ENCODE measurements around the gene DACT1. TPM values are rescaled to one million over a fixed set of nuclear protein-coding genes. Genes with fewer than 3 reads are reported as not detected.

DACT1 gene
- total RNA-seq, 1 experiment from 2014 or later = 4.4 TPM

DNA sequence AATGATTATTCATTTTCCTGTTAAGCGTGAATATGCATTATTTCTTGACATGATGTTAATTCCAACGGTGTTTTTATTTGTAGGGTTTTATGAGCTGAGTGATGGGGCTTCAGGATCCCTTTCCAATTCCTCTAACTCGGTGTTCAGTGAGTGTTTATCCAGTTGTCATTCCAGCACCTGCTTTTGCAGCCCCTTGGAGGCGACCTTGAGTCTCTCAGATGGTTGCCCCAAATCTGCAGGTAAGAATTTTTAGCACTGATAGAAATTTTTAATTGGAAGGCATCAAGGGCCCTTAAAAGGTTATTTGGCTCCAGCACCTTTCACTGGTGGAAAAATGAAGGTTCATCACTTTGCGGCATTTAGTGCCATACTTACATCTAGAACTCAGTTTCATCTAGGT is 3.7 kb downstream of the DACT1 start:
- Mint-ChIP-seq H3K4me1 (peaks cover 18 to 28% of the 10 kb centered on the region in 2 experiments), H3K27ac (no peak overlapping the region; a peak in 1 of 7 replicates), H3K36me3 (ENCODE audit: insufficient read depth in 1 of 3, low read depth in 3 of 3) (peaks cover 0 to 8% (median 0%) of the 10 kb centered on the region in 3 experiments; a peak in 4 of 7 replicates), H3K4me3 (no peak overlapping the region), H3K27me3 (ENCODE audit: low read depth) (peaks cover 28% of the 10 kb centered on the region), H3K9me3 (no peaks in the 10 kb centered on the region; a peak in 1 of 5 replicates)
- Histone ChIP-seq H2BK5ac (ENCODE audit: insufficient read length, low read length) (no peak overlapping the region), H3K9me3 (ENCODE audit: control insufficient read depth, low read depth, low read length) (no peaks in the 10 kb centered on the region), H2BK12ac (ENCODE audit: insufficient read length, low read depth, low read length) (no peak overlapping the region), H3K27me3 (ENCODE audit: insufficient read depth, low read length) (peaks cover 2% of the 10 kb centered on the region; the same call in 1 of the 2 replicates), H4K91ac (ENCODE audit: insufficient read length, low read depth, low read length) (no peak overlapping the region), H3K23ac (ENCODE audit: insufficient read length, low read depth, low read length) (no peak overlapping the region), H2AFZ (ENCODE audit: low read length) (no peak overlapping the region), H4K20me1 (ENCODE audit: control insufficient read depth, insufficient read depth, insufficient read length) (no peaks in the 10 kb centered on the region), H3K56ac (ENCODE audit: insufficient read length, low read depth, low read length) (no peak overlapping the region), H3K79me1 (ENCODE audit: insufficient read depth, low read depth, low read length, poor library complexity, severe bottlenecking) (no peaks in the 10 kb centered on the region), H4K8ac (replicated peaks; ENCODE audit: insufficient read length, low read depth, low read length) (no peak overlapping the region), H2AK5ac (ENCODE audit: insufficient read length, low read length) (no peak overlapping the region), H3K18ac (ENCODE audit: insufficient read length, low read depth, low read length) (no peak overlapping the region), H2BK15ac (ENCODE audit: low read depth, low read length) (no peak overlapping the region), H3K27ac (ENCODE audit: insufficient read length, low read depth, low read length) (no peak overlapping the region), H3K4me1 (ENCODE audit: insufficient read depth, low read length) (peaks cover 1% of the 10 kb centered on the region), H2BK20ac (ENCODE audit: low read depth, low read length, poor library complexity, severe bottlenecking) (no peak overlapping the region), H3K23me2 (ENCODE audit: insufficient read length, low read depth, low read length, poor library complexity, severe bottlenecking) (peaks cover 19% of the 10 kb centered on the region), H3T11ph (ENCODE audit: low read length) (no peak overlapping the region), H3K9ac (ENCODE audit: extremely low read depth, insufficient read length, low read length) (no peak overlapping the region), H3K4me2 (ENCODE audit: insufficient read depth, insufficient read length, low read length) (no peak overlapping the region), H3K14ac (ENCODE audit: insufficient read depth, low read length) (no peak overlapping the region), H3K79me2 (ENCODE audit: insufficient read depth, low read length) (peaks cover 16% of the 10 kb centered on the region; the same call in 1 of the 2 replicates), H3K4ac (ENCODE audit: low read depth, low read length) (no peak overlapping the region), H2BK120ac (ENCODE audit: low read depth, low read length, poor library complexity, severe bottlenecking) (no peak overlapping the region), H4K5ac (ENCODE audit: insufficient read length, low read depth, low read length) (no peak overlapping the region)
- WGBS (ENCODE audit: extremely low coverage, insufficient read length, low lambda C conversion rate) = no CpG with 5 or more reads among the region's 5 CpGs
- no peak for DNase-seq
- peak; percentile 62 for TF ChIP-seq CTCF (conservative IDR thresholded peaks at IDR 0.05)
